ENCODE data around the gene MPHOSPH8. TPM values are rescaled to one million over a fixed set of nuclear protein-coding genes. Genes with fewer than 3 reads are reported as not detected.
"Not testable (repeated sequence)": the region's sequence is repeated elsewhere in the genome, so short reads cannot be mapped to it uniquely, and the experiment has no call there.

The MPHOSPH8 gene
- total and polyA plus RNA-seq, 7 donors, result 9.0 to 20.6 (median 12.1) TPM

DNA sequence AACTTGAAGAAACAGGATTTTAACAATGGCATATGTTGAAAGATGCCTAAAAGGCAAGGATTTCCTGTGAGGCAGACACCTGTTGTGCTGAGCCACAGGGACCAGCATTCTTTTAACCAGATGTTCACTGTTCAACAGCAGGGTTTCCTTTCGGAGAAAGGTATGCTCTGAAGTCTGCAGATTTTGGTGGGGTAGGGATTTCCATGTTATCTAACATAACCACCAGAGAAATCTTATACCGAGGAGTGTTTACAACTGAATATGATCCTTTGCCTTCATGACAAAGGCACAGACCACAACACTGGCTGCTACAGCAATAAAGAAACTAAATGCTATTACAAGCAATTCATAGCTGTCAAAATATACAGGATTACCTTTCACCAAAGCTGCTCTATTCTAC is 48.1 kb downstream of the MPHOSPH8 start:
- DNase-seq, result no peak
- intact Hi-C loops (cut with DNase I), result no loop called here
- ATAC-seq, result no peak
- Histone ChIP-seq H3K4me1 (no peaks in the 10 kb centered on the region), H3K27me3 (ENCODE audit: insufficient read depth in 3 of 3, low read length in 2 of 3) (no peaks in the 10 kb centered on the region), H3K36me3 (ENCODE audit: insufficient read depth in 1 of 2, low read depth in 1 of 2) (peaks cover 0 to 4% of the 10 kb centered on the region in 2 donors), H3K27ac (no peak overlapping the region), H3K9me3 (no peaks in the 10 kb centered on the region), H3K4me3 (no peak overlapping the region)
- WGBS, 3 donors, result 46 to 56% (median 51%) methylated on average over 2 of the region's 2 CpGs
- TF ChIP-seq, protein P1, sequence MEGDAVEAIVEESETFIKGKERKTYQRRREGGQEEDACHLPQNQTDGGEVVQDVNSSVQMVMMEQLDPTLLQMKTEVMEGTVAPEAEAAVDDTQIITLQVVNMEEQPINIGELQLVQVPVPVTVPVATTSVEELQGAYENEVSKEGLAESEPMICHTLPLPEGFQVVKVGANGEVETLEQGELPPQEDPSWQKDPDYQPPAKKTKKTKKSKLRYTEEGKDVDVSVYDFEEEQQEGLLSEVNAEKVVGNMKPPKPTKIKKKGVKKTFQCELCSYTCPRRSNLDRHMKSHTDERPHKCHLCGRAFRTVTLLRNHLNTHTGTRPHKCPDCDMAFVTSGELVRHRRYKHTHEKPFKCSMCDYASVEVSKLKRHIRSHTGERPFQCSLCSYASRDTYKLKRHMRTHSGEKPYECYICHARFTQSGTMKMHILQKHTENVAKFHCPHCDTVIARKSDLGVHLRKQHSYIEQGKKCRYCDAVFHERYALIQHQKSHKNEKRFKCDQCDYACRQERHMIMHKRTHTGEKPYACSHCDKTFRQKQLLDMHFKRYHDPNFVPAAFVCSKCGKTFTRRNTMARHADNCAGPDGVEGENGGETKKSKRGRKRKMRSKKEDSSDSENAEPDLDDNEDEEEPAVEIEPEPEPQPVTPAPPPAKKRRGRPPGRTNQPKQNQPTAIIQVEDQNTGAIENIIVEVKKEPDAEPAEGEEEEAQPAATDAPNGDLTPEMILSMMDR (IDR thresholded peaks at IDR 0.05), result no peak

DNA sequence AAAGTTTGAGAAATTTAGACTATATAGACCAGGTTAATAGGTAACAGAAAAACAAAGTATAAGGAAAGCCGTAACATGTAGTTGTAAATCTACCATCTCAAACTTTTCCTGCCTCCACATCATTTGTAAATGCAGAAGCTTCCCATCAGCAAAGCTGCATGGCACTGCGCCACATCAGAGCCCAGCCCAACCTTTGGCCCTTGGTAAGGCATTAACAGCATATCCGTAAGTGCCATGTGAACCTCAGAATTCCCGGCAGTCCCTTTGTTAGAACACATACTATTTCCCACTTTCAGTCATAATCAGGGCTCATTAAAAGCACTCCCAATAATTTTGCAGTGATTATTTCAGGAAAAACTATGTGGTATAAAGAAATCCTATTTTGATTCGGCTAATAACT is 51.6 kb downstream of the MPHOSPH8 start:
- Histone ChIP-seq H3K36me3 (ENCODE audit: insufficient read depth in 1 of 2, low read depth in 1 of 2) (no peaks in the 10 kb centered on the region), H3K27ac (no peak overlapping the region), H3K9me3 (no peaks in the 10 kb centered on the region), H3K4me3 (no peak overlapping the region), H3K4me1 (no peaks in the 10 kb centered on the region), H3K27me3 (ENCODE audit: insufficient read depth in 3 of 3, low read length in 2 of 3) (no peaks in the 10 kb centered on the region)
- intact Hi-C loops (cut with DNase I), result no loop called here
- ATAC-seq (no peak), DNase-seq (no peak)
- TF ChIP-seq, protein P1 (IDR thresholded peaks at IDR 0.05), result no peak
- 56 to 61% (median 60%) methylated on average over 5 of the region's 5 CpGs for WGBS, 3 donors

DNA sequence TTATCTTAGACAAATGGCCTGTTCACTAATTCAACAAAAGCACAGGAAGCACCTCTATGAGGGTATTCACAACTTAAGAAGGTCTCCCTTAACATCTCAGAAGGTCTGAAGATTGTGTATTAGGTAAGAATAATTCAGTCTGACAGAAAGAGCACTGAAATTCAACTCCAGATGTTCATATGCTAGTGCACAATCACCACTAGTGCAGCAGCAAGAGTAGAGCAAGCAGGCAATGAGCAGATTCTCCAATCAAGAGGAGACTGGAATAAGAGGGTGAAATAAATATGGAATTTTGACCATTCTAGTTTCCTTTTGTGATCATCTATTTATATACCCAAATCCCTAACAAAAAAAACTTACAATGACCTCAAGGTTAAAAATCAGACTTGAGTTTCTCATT is 52.0 kb downstream of the MPHOSPH8 start:
- intact Hi-C loops (cut with DNase I), result no loop called here
- DNase-seq (no peak), ATAC-seq (no peak)
- Histone ChIP-seq H3K4me3 (no peak overlapping the region), H3K4me1 (no peaks in the 10 kb centered on the region), H3K27me3 (ENCODE audit: insufficient read depth in 3 of 3, low read length in 2 of 3) (no peaks in the 10 kb centered on the region), H3K36me3 (ENCODE audit: insufficient read depth in 1 of 2, low read depth in 1 of 2) (no peaks in the 10 kb centered on the region), H3K27ac (no peak overlapping the region), H3K9me3 (no peaks in the 10 kb centered on the region)
- TF ChIP-seq, protein P1 (IDR thresholded peaks at IDR 0.05), result no peak

DNA sequence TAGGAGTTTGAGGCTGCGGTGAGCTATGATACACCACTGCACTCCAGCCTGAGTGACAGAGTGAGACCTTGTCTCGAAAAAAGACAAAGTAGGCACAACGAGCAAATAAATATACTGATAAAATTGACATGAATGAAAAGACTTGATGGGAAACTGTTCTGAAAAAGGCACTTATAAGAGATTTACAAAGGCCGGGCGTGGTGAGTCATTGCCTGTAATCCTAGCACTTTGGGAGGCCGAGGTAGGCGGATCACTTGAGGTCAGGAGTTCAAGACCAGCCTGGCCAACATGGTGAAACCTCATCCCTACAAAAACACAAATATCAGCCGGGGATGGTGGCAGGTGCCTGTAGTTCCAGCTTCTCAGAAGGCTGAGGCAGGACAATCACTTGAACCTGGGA is 58.0 kb downstream of the MPHOSPH8 start:
- H3K36me3 ChIP-seq (ENCODE audit: insufficient read depth in 1 of 2, low read depth in 1 of 2); intact Hi-C loops (cut with DNase I); H3K27me3 ChIP-seq (ENCODE audit: insufficient read depth in 3 of 3, low read length in 2 of 3); H3K4me1 ChIP-seq; DNase-seq; H3K4me3 ChIP-seq; H3K9me3 ChIP-seq; H3K27ac ChIP-seq: not testable (repeated sequence)
- 76 to 86% (median 79%) methylated on average over 8 of the region's 8 CpGs for WGBS, 3 donors
- peak in 1 of 4 donors; percentile 14 for ATAC-seq

DNA sequence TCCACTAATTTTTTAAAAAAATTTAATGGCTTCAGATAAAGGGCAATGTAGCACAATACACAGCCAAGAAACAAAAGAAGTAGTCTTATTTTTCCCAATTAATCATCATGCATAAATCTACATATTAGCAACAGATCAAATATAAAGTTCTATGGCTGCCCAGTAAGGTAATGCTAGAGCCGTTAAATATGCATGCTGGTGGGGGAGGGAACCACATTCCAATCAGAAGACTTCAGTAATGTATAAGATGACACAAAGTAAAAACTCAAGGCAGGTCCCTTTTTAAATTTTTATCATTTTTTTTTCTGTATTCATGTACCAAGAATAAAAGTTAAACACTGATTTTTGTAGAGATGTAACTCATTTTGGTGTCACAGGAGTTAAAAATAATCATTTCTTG is 62.0 kb downstream of the MPHOSPH8 start:
- no peaks in the 10 kb centered on the region for H3K27me3 ChIP-seq (ENCODE audit: insufficient read depth in 3 of 3, low read length in 2 of 3)
- H3K4me3 ChIP-seq, result no peak overlapping the region
- no peaks in the 10 kb centered on the region for H3K9me3 ChIP-seq
- H3K4me1 ChIP-seq, result no peaks in the 10 kb centered on the region
- TF ChIP-seq, protein P1 (IDR thresholded peaks at IDR 0.05), result no peak
- no peak overlapping the region for H3K27ac ChIP-seq
- WGBS, 3 donors, result 75 to 79% (median 78%) methylated on average over 1 of the region's 1 CpG
- DNase-seq (no peak), ATAC-seq (no peak)
- intact Hi-C loops (cut with DNase I), result no loop called here
- no peaks in the 10 kb centered on the region for H3K36me3 ChIP-seq (ENCODE audit: insufficient read depth in 1 of 2, low read depth in 1 of 2)

Measured in psoas muscle (tissue), 8 donors.